Glomerular visceral epithelial cell (primary cell): Measurements from ENCODE around the gene CTNNBL1.

Experiments
- DNase-seq: peaks from one replicate; pipeline ENCODE4 v3.0.0-alpha.2; 2016; ENCODE audit errors: extremely low spot score

Gene CTNNBL1

GRCh38 chr20:37878835-37879599 lies 185.2 kb downstream of the CTNNBL1 start:
- no peak for DNase-seq

GRCh38 chr20:37879843-37880242 lies 186.0 kb downstream of the CTNNBL1 start:
- DNase-seq = no peak

- no peak for DNase-seq
Measured at GRCh38 chr20:37880726-37881591, 187.1 kb downstream of the CTNNBL1 start.

GRCh38 chr20:37881601-37882343 lies 187.9 kb downstream of the CTNNBL1 start:
- DNase-seq = no peak

GRCh38 chr20:37882961-37883712 lies 189.3 kb downstream of the CTNNBL1 start:
- DNase-seq = no peak

GRCh38 chr20:37885042-37885441 lies 191.2 kb downstream of the CTNNBL1 start:
- DNase-seq = no peak

GRCh38 chr20:37885593-37886503 lies 192.0 kb downstream of the CTNNBL1 start:
- DNase-seq = no peak

- DNase-seq = no peak
Measured at GRCh38 chr20:37886851-37887297, 193.0 kb downstream of the CTNNBL1 start.

GRCh38 chr20:37888641-37889040 lies 194.8 kb downstream of the CTNNBL1 start:
- DNase-seq = no peak

- DNase-seq = no peak
Measured at GRCh38 chr20:37890108-37890507, 196.3 kb downstream of the CTNNBL1 start.

- no peak for DNase-seq
Measured at GRCh38 chr20:37890643-37891042, 196.8 kb downstream of the CTNNBL1 start.

- DNase-seq = no peak
Measured at GRCh38 chr20:37892001-37892400, 198.2 kb downstream of the CTNNBL1 start.

- DNase-seq = no peak
Measured at GRCh38 chr20:37893566-37894241, 199.9 kb downstream of the CTNNBL1 start.

- DNase-seq = no peak
Measured at GRCh38 chr20:37894454-37894853, 200.6 kb downstream of the CTNNBL1 start.

GRCh38 chr20:37895166-37895565 lies 201.3 kb downstream of the CTNNBL1 start:
- DNase-seq = no peak

- no peak for DNase-seq
Measured at GRCh38 chr20:37896932-37897548, 203.2 kb downstream of the CTNNBL1 start.

- DNase-seq = no peak
Measured at GRCh38 chr20:37898233-37899104, 204.6 kb downstream of the CTNNBL1 start.
